GM23338 (cell line): ENCODE measurements around the gene PCOLCE2.

Experiments used
- CTCF ChIP-seq, 2 experiments: fragments of 200-600 bp in 1 of 2; sonication (generic) in 1 of 2; conservative IDR thresholded peaks; 2 replicates each; pipeline versions ENCODE4 v1.5.1 to v1.6.1; 2016 to 2017; ENCODE audit warnings: antibody characterized with exemption in 2 of 2, low read depth in 2 of 2, mild to moderate bottlenecking in 2 of 2, moderate library complexity in 1 of 2
- EZH2 ChIP-seq: fragments of 200-600 bp; sonication (generic); IDR thresholded peaks from one replicate; pipeline ENCODE4 v1.8.0; 2017; ENCODE audit warnings: antibody characterized with exemption, mild to moderate bottlenecking, low read depth; ENCODE audit not compliant: unreplicated experiment
- POLR2AphosphoS5 ChIP-seq: IDR thresholded peaks from 2 replicates; pipeline ENCODE4 v1.6.1; 2016; ENCODE audit warnings: antibody characterized with exemption, low read depth
- REST ChIP-seq: IDR thresholded peaks from one replicate; pipeline ENCODE4 v1.6.1; 2018; ENCODE audit warnings: antibody characterized with exemption; ENCODE audit not compliant: unreplicated experiment
- STAT1 ChIP-seq: IDR thresholded peaks from one replicate; pipeline ENCODE4 v1.6.1; 2016; ENCODE audit warnings: antibody characterized with exemption; ENCODE audit not compliant: unreplicated experiment

GRCh38 chr3:142889212-142890014 lies 530 bp upstream of the PCOLCE2 start:
- TF ChIP-seq EZH2 (no peak), CTCF (conservative IDR thresholded peaks at IDR 0.05; ENCODE audit: low read depth in 2 of 2) (no peak), REST (no peak), POLR2AphosphoS5 (no peak), STAT1 (no peak)
